Ectodermal cell (in vitro differentiated cells): ENCODE data around the gene MED15.
"Not testable (repeated sequence)": the region's sequence is repeated elsewhere in the genome, so short reads cannot be mapped to it uniquely, and the experiment has no call there.

Source experiments
- H3K27ac ChIP-seq: 2 replicates; pipeline ENCODE4 v1.7.0; 2013; ENCODE audit warnings: mild to moderate bottlenecking, low read depth, low read length; ENCODE audit not compliant: insufficient read depth, poor library complexity, severe bottlenecking
- H3K27me3 ChIP-seq: 2 replicates; pipeline ENCODE4 v1.7.0; 2013; ENCODE audit warnings: mild to moderate bottlenecking, low read length; ENCODE audit not compliant: insufficient read depth, control insufficient read depth, poor library complexity, severe bottlenecking
- H3K36me3 ChIP-seq: one replicate; pipeline ENCODE4 v1.7.0; 2013; ENCODE audit warnings: low read length; ENCODE audit not compliant: control insufficient read depth, insufficient read depth
- H3K4me1 ChIP-seq: one replicate; pipeline ENCODE4 v1.7.0; 2013; ENCODE audit warnings: low read length; ENCODE audit not compliant: control insufficient read depth, insufficient read depth
- H3K4me3 ChIP-seq: 2 replicates; pipeline ENCODE4 v1.7.0; 2013; ENCODE audit warnings: low read depth, low read length, control low read depth; ENCODE audit not compliant: insufficient read depth
- H3K9me3 ChIP-seq: 2 replicates; pipeline ENCODE4 v1.7.0; 2013; ENCODE audit warnings: mild to moderate bottlenecking, low read length, moderate library complexity; ENCODE audit not compliant: control insufficient read depth
- WGBS, 2 experiments: methylation state at CpG; one replicate each; pipeline ENCODE4 v1.1.7; 2013; ENCODE audit warnings: missing lambda C conversion rate in 2 of 2; 5-methylcytosine and 5-hydroxymethylcytosine counted together

The MED15 gene

GRCh38 chr22:20497426-20497825 lies 10.0 kb upstream of the MED15 start:
- H3K27me3 ChIP-seq, result peaks cover 15% of the 10 kb centered on the region
- no peak overlapping the region for H3K27ac ChIP-seq
- peaks cover 5% of the 10 kb centered on the region for H3K4me1 ChIP-seq
- H3K4me3 ChIP-seq, result no peak overlapping the region
- no peaks in the 10 kb centered on the region for H3K9me3 ChIP-seq
- WGBS, 2 experiments, result 74 to 81% methylated on average over 3 of the region's 3 CpGs
- peaks cover 3% of the 10 kb centered on the region for H3K36me3 ChIP-seq

- H3K27ac ChIP-seq, result no peak overlapping the region
- peaks cover 14% of the 10 kb centered on the region for H3K27me3 ChIP-seq
- peaks cover 3% of the 10 kb centered on the region for H3K36me3 ChIP-seq
- H3K9me3 ChIP-seq, result no peaks in the 10 kb centered on the region
- WGBS, 2 experiments, result 96 to 99% methylated on average over 3 of the region's 3 CpGs
- no peak overlapping the region for H3K4me3 ChIP-seq
- peaks cover 5% of the 10 kb centered on the region for H3K4me1 ChIP-seq
Measured at GRCh38 chr22:20498913-20499312, 8.5 kb upstream of the MED15 start.

GRCh38 chr22:20499769-20500168 lies 7.6 kb upstream of the MED15 start:
- H3K27me3 ChIP-seq, result peaks cover 5% of the 10 kb centered on the region
- no peaks in the 10 kb centered on the region for H3K9me3 ChIP-seq
- peaks cover 3% of the 10 kb centered on the region for H3K36me3 ChIP-seq
- no peak overlapping the region for H3K27ac ChIP-seq
- peaks cover 2% of the 10 kb centered on the region for H3K4me1 ChIP-seq
- WGBS, 2 experiments, result 87 to 90% methylated on average over 7 of the region's 7 CpGs
- H3K4me3 ChIP-seq, result no peak overlapping the region

- no peaks in the 10 kb centered on the region for H3K27me3 ChIP-seq
- WGBS, 2 experiments, result 86 to 87% methylated on average over 2 of the region's 2 CpGs
- H3K36me3 ChIP-seq, result peaks cover 3% of the 10 kb centered on the region
- H3K4me1 ChIP-seq, result peaks cover 3% of the 10 kb centered on the region
- no peak overlapping the region for H3K27ac ChIP-seq
- no peak overlapping the region for H3K4me3 ChIP-seq
- H3K9me3 ChIP-seq, result no peaks in the 10 kb centered on the region
Measured at GRCh38 chr22:20503816-20504215, 3.6 kb upstream of the MED15 start.

GRCh38 chr22:20504293-20504922 lies 3.0 kb upstream of the MED15 start:
- WGBS, 2 experiments, result 81 to 94% methylated on average over 5 of the region's 5 CpGs
- not testable (repeated sequence) for H3K4me3 ChIP-seq

GRCh38 chr22:20506543-20507252 lies 712 bp upstream of the MED15 start:
- peak overlapping the region; percentile 82 for H3K4me3 ChIP-seq
- no peak overlapping the region for H3K27ac ChIP-seq
- H3K27me3 ChIP-seq, result no peaks in the 10 kb centered on the region
- no peaks in the 10 kb centered on the region for H3K9me3 ChIP-seq
- 78 to 83% methylated on average over 13 of the region's 13 CpGs for WGBS, 2 experiments
- H3K36me3 ChIP-seq, result no peaks in the 10 kb centered on the region
- H3K4me1 ChIP-seq, result peaks cover 17% of the 10 kb centered on the region

More at GRCh38 chr22:20504293-20504922, 3.0 kb upstream of the MED15 start:
- H3K27me3 ChIP-seq, H3K27ac ChIP-seq, H3K36me3 ChIP-seq, H3K4me1 ChIP-seq, H3K9me3 ChIP-seq: not testable (repeated sequence)

- peak overlapping the region; percentile 83 for H3K27ac ChIP-seq
- WGBS, 2 experiments, result 6 to 9% methylated on average over 21 of the region's 21 CpGs
- not testable (repeated sequence) for H3K36me3 ChIP-seq, H3K9me3 ChIP-seq, H3K27me3 ChIP-seq
- peaks cover 17% of the 10 kb centered on the region for H3K4me1 ChIP-seq
- H3K4me3 ChIP-seq, result peak overlapping the region; percentile 82
Measured at GRCh38 chr22:20508067-20508755, 801 bp downstream of the MED15 start.

GRCh38 chr22:20508815-20509271 lies 1.4 kb downstream of the MED15 start:
- H3K4me1 ChIP-seq, result peaks cover 17% of the 10 kb centered on the region
- H3K4me3 ChIP-seq, result peak overlapping the region; percentile 13
- 65 to 70% methylated on average over 10 of the region's 10 CpGs for WGBS, 2 experiments
- H3K9me3 ChIP-seq, result no peaks in the 10 kb centered on the region
- H3K27ac ChIP-seq, result no peak overlapping the region
- H3K27me3 ChIP-seq, result no peaks in the 10 kb centered on the region
- no peaks in the 10 kb centered on the region for H3K36me3 ChIP-seq

- Histone ChIP-seq H3K27ac (no peak overlapping the region), H3K9me3 (no peaks in the 10 kb centered on the region), H3K4me3 (peak overlapping the region; percentile 2), H3K4me1 (peaks cover 17% of the 10 kb centered on the region), H3K27me3 (no peaks in the 10 kb centered on the region), H3K36me3 (no peaks in the 10 kb centered on the region)
- WGBS, 2 experiments, result 75 to 80% methylated on average over 6 of the region's 7 CpGs
Measured at GRCh38 chr22:20509344-20510047, 2.1 kb downstream of the MED15 start.
